ENCODE measurements around the gene RRAGD.

Gene RRAGD

GRCh38 chr6:89375427-89376267 is 36.4 kb downstream of the RRAGD start:
- peak; percentile 61 for DNase-seq (ENCODE audit: low spot score)

GRCh38 chr6:89372506-89372901 is 39.6 kb downstream of the RRAGD start:
- DNase-seq (ENCODE audit: low spot score): no peak

GRCh38 chr6:89371849-89372505 is 40.1 kb downstream of the RRAGD start:
- DNase-seq (ENCODE audit: low spot score): peak; percentile 80

- no peak for DNase-seq (ENCODE audit: low spot score)
Observed at GRCh38 chr6:89368999-89369398, 43.1 kb downstream of the RRAGD start.

GRCh38 chr6:89368107-89368506 is 44.0 kb downstream of the RRAGD start:
- DNase-seq (ENCODE audit: low spot score): peak; percentile 50

GRCh38 chr6:89364586-89364985 is 47.5 kb downstream of the RRAGD start:
- no peak for DNase-seq (ENCODE audit: low spot score)

GRCh38 chr6:89361171-89361570 is 50.9 kb downstream of the RRAGD start:
- DNase-seq (ENCODE audit: low spot score): no peak

- no peak for DNase-seq (ENCODE audit: low spot score)
Observed at GRCh38 chr6:89360415-89360999, 51.6 kb downstream of the RRAGD start.

GRCh38 chr6:89359561-89359960 is 52.5 kb downstream of the RRAGD start:
- no peak for DNase-seq (ENCODE audit: low spot score)

GRCh38 chr6:89357390-89357789 is 54.7 kb downstream of the RRAGD start:
- peak; percentile 24 for DNase-seq (ENCODE audit: low spot score)

GRCh38 chr6:89356642-89357170 is 55.4 kb downstream of the RRAGD start:
- DNase-seq (ENCODE audit: low spot score): no peak

GRCh38 chr6:89355511-89356194 is 56.4 kb downstream of the RRAGD start:
- no peak for DNase-seq (ENCODE audit: low spot score)

GRCh38 chr6:89353702-89354392 is 58.2 kb downstream of the RRAGD start:
- DNase-seq (ENCODE audit: low spot score): no peak

- no peak for DNase-seq (ENCODE audit: low spot score)
Observed at GRCh38 chr6:89353118-89353556, 58.9 kb downstream of the RRAGD start.

- peak; percentile 72 for DNase-seq (ENCODE audit: low spot score)
Observed at GRCh38 chr6:89352278-89353117, 59.6 kb downstream of the RRAGD start, which contains the start of gene UBE2J1. UBE2J1 (minus strand) TSS chr6:89352722; CDS start chr6:89352569, 153 bp downstream.

GRCh38 chr6:89351671-89352277 is 60.3 kb downstream of the RRAGD start:
- no peak for DNase-seq (ENCODE audit: low spot score)

GRCh38 chr6:89350281-89350966 is 61.6 kb downstream of the RRAGD start:
- DNase-seq (ENCODE audit: low spot score): peak; percentile 23

GRCh38 chr6:89348372-89348771 is 63.7 kb downstream of the RRAGD start:
- no peak for DNase-seq (ENCODE audit: low spot score)

- DNase-seq (ENCODE audit: low spot score): no peak
Observed at GRCh38 chr6:89347825-89348224, 64.2 kb downstream of the RRAGD start.
